K562 (cell line): ENCODE results near the gene BMP10. TPM values are rescaled to one million over a fixed set of nuclear protein-coding genes. Genes with fewer than 3 reads are reported as not detected.

Experiments used
- CREM ChIP-seq: IDR thresholded peaks from 2 replicates; pipeline ENCODE4 v1.6.1; 2014; ENCODE audit warnings: antibody characterized with exemption, low read depth
- DPF2 ChIP-seq: fragments of 450-650 bp; IDR thresholded peaks from 2 replicates; pipeline ENCODE4 v1.6.1; 2016
- FOXA3 ChIP-seq, 2 experiments: fragments of 450-650 bp in 1 of 2; sonication (generic) in 1 of 2; formaldehyde crosslinking; IDR thresholded peaks in 1 of 2; conservative IDR thresholded peaks in 1 of 2; 2 replicates each; pipeline versions ENCODE4 v1.4.0 to v1.8.0; 2020 to 2022; ENCODE audit warnings: mild to moderate bottlenecking in 2 of 2, missing genetic modification reagents in 1 of 2
- HDGF ChIP-seq: fragments of 450-650 bp; IDR thresholded peaks from 2 replicates; pipeline ENCODE4 v1.6.1; 2016
- HSF4 ChIP-seq: fragments of 250-450 bp; sonication (Bioruptor Pico); IDR thresholded peaks from 2 replicates; pipeline ENCODE4 v2.1.2; 2022; ENCODE audit warnings: mild to moderate bottlenecking, moderate library complexity, borderline replicate concordance
- KAT7 ChIP-seq: sonication (generic); formaldehyde crosslinking; IDR thresholded peaks from 2 replicates; pipeline ENCODE4 v1.8.0; 2022; ENCODE audit warnings: missing genetic modification reagents, mild to moderate bottlenecking, borderline replicate concordance
- PHB2 ChIP-seq: fragments of 450-650 bp; IDR thresholded peaks from 2 replicates; pipeline ENCODE4 v1.6.1; 2017; ENCODE audit warnings: low read depth
- PHF21A ChIP-seq: fragments of 450-650 bp; IDR thresholded peaks from 2 replicates; pipeline ENCODE4 v1.6.1; 2017; ENCODE audit warnings: low read depth, borderline replicate concordance
- POLR2B ChIP-seq: fragments of 450-650 bp; IDR thresholded peaks from 2 replicates; pipeline ENCODE4 v1.6.1; 2018; ENCODE audit warnings: low read depth; ENCODE audit not compliant: partially characterized antibody
- RFX5 ChIP-seq: IDR thresholded peaks from 2 replicates; pipeline ENCODE4 v1.6.1; 2011; ENCODE audit warnings: low read depth, mild to moderate bottlenecking, improper control_type of control experiment, low read length
- RHOXF2B ChIP-seq: fragments of 250-450 bp; sonication (Bioruptor Pico); conservative IDR thresholded peaks from 2 replicates; pipeline ENCODE4 v1.5.1; 2021
- SOX6 ChIP-seq: fragments of 450-650 bp; IDR thresholded peaks from 2 replicates; pipeline ENCODE4 v1.6.1; 2014; ENCODE audit warnings: mild to moderate bottlenecking
- TAL1 ChIP-seq: fragments of 450-650 bp; IDR thresholded peaks from 2 replicates; pipeline ENCODE4 v1.6.1; 2016; ENCODE audit warnings: mild to moderate bottlenecking
- TCF7 ChIP-seq: sonication (generic); IDR thresholded peaks from 2 replicates; pipeline ENCODE4 v1.6.1; 2016; ENCODE audit warnings: antibody characterized with exemption, borderline replicate concordance
- TEAD4 ChIP-seq, 2 experiments: sonication (generic) in 1 of 2; formaldehyde crosslinking in 1 of 2; IDR thresholded peaks; 2 replicates each; pipeline versions ENCODE4 v1.6.1 to v1.8.0; 2012 to 2022; ENCODE audit warnings: borderline replicate concordance in 1 of 2, inconsistent platforms in 1 of 2, low read length in 1 of 2, mild to moderate bottlenecking in 1 of 2, missing genetic modification reagents in 1 of 2
- ZKSCAN1 ChIP-seq: fragments of 150-350 bp; IDR thresholded peaks from 2 replicates; pipeline ENCODE4 v1.6.1; 2016; ENCODE audit warnings: low read depth, low read length
- polyA plus RNA-seq, 8 experiments: library from polyadenylated mRNA; depleted of rRNA in 4 of 8; stranded (reverse) in 5 of 8; unstranded in 3 of 8; fragments of >200 nt; fragmentation: Nextera tagmentation in 2 of 8; fragmentation: Illumina TruSeq in 1 of 8; extraction: Ambion mirVana in 2 of 8; extraction: Trizol in 1 of 8; gene quantifications; 2 replicates each; pipeline versions ENCODE4 v1.2.1 to v1.2.3, GENCODE V29; 2011 to 2014; ENCODE audit warnings: inconsistent platforms in 1 of 8, missing spikeins in 1 of 8
- total RNA-seq, 7 experiments: library from RNA; depleted of rRNA in 6 of 7; stranded (reverse); fragments of >200 nt in 6 of 7; fragmentation: Illumina TruSeq in 2 of 7; extraction: Trizol in 2 of 7; gene quantifications; 2 replicates each; pipeline versions ENCODE4 v1.2.1 to v1.2.3, GENCODE V29; 2011 to 2021; ENCODE audit warnings: low replicate concordance in 1 of 7
- TF ChIP-seq, protein P1 (sequence below), 2 experiments: fragments of 450-650 bp in 1 of 2; sonication (generic) in 1 of 2; formaldehyde crosslinking in 1 of 2; IDR thresholded peaks; 2 replicates each; pipeline versions ENCODE4 v1.7.1 to v1.9.0; 2016 to 2022; ENCODE audit warnings: inconsistent platforms in 1 of 2, mild to moderate bottlenecking in 1 of 2, missing genetic modification reagents in 1 of 2
- TF ChIP-seq, protein P2 (sequence below): fragments of 250-450 bp; sonication (Bioruptor Pico); IDR thresholded peaks from 2 replicates; pipeline ENCODE4 v1.8.0; 2021; ENCODE audit warnings: mild to moderate bottlenecking, moderate library complexity

The BMP10 gene
- total and polyA plus RNA-seq, 9 of the 15 experiments (the other 6 are each of a cell fraction or from before 2014, with no cell fraction given), result 0.11 to 0.91 (median 0.43) TPM

DNA sequence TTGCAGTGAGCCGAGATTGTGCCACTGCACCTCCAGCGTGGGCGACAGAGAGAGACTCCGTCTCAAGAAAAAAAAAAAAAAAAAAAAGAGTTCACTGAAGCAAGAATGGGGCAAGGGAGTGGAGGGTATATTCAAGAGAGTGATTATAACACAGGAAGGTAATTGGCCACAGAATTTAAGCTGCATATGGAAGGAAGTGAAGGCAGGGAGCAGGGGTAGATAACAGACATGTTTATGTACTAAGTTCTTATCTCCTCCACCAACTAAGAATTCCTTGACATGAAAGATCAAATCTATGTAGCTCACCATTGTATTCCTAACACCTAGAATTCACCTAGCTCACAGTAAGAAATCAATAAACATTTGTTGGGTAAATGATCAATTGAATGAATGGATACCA lies 44.2 kb upstream of the BMP10 start (continued):
- TF ChIP-seq, protein P1, sequence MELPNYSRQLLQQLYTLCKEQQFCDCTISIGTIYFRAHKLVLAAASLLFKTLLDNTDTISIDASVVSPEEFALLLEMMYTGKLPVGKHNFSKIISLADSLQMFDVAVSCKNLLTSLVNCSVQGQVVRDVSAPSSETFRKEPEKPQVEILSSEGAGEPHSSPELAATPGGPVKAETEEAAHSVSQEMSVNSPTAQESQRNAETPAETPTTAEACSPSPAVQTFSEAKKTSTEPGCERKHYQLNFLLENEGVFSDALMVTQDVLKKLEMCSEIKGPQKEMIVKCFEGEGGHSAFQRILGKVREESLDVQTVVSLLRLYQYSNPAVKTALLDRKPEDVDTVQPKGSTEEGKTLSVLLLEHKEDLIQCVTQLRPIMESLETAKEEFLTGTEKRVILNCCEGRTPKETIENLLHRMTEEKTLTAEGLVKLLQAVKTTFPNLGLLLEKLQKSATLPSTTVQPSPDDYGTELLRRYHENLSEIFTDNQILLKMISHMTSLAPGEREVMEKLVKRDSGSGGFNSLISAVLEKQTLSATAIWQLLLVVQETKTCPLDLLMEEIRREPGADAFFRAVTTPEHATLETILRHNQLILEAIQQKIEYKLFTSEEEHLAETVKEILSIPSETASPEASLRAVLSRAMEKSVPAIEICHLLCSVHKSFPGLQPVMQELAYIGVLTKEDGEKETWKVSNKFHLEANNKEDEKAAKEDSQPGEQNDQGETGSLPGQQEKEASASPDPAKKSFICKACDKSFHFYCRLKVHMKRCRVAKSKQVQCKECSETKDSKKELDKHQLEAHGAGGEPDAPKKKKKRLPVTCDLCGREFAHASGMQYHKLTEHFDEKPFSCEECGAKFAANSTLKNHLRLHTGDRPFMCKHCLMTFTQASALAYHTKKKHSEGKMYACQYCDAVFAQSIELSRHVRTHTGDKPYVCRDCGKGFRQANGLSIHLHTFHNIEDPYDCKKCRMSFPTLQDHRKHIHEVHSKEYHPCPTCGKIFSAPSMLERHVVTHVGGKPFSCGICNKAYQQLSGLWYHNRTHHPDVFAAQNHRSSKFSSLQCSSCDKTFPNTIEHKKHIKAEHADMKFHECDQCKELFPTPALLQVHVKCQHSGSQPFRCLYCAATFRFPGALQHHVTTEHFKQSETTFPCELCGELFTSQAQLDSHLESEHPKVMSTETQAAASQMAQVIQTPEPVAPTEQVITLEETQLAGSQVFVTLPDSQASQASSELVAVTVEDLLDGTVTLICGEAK (IDR thresholded peaks at IDR 0.05), result no peak
- TF ChIP-seq, protein P1 (CRISPR knock-in tag; IDR thresholded peaks at IDR 0.05), result no peak
- TF ChIP-seq CREM (no peak), RFX5 (no peak), FOXA3 (CRISPR knock-in tag; conservative IDR thresholded peaks at IDR 0.05 in 1 of 2, IDR thresholded peaks at IDR 0.05 in 1 of 2) (0 out of 4 replicates have a peak, but pooled peaks of 1 of the 2 experiments have one; percentile 33), SOX6 (peak; percentile 82), PHB2 (no peak), HSF4 (CRISPR knock-in tag) (no peak), HDGF (no peak), POLR2B (no peak), ZKSCAN1 (no peak), TCF7 (no peak), TEAD4 (IDR thresholded peaks at IDR 0.05; ENCODE audit: low read length) (peak; percentile 40; the same call in 1 of the 2 replicates), TEAD4 (CRISPR knock-in tag; IDR thresholded peaks at IDR 0.05; ENCODE audit: borderline replicate concordance) (no peak), KAT7 (CRISPR knock-in tag) (no peak), RHOXF2B (no peak), PHF21A (no peak), TAL1 (peak; percentile 40), DPF2 (peak; percentile 41; the same call in 1 of the 2 replicates)
- TF ChIP-seq, protein P2, sequence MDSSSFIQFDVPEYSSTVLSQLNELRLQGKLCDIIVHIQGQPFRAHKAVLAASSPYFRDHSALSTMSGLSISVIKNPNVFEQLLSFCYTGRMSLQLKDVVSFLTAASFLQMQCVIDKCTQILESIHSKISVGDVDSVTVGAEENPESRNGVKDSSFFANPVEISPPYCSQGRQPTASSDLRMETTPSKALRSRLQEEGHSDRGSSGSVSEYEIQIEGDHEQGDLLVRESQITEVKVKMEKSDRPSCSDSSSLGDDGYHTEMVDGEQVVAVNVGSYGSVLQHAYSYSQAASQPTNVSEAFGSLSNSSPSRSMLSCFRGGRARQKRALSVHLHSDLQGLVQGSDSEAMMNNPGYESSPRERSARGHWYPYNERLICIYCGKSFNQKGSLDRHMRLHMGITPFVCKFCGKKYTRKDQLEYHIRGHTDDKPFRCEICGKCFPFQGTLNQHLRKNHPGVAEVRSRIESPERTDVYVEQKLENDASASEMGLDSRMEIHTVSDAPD (CRISPR knock-in tag), result no peak
